Stimulated activated CD8-positive, alpha-beta memory T cell treated with anti-CD3 and anti-CD28 coated beads, Interleukin-2, amount 100 ng/mL, for 48 hours (primary cell): ENCODE measurements around the gene PLTP.
"Not testable (repeated sequence)": the region's sequence is repeated elsewhere in the genome, so short reads cannot be mapped to it uniquely, and the experiment has no call there.

Source experiments
- DNase-seq, 2 donors: peaks; one replicate each; pipeline ENCODE4 v3.0.0-alpha.2; 2020; ENCODE audit warnings: low read depth in 2 of 2

The PLTP gene

GRCh38 chr20:45874104-45874481, 37.9 kb downstream of the PLTP start:
- DNase-seq = not testable (repeated sequence)

GRCh38 chr20:45873409-45874103, 38.4 kb downstream of the PLTP start:
- no peak for DNase-seq

GRCh38 chr20:45872626-45873025, 39.3 kb downstream of the PLTP start:
- DNase-seq = no peak

GRCh38 chr20:45867819-45868176, 44.2 kb downstream of the PLTP start:
- no peak for DNase-seq

- no peak for DNase-seq
These were observed 44.7 kb downstream of the PLTP start for GRCh38 chr20:45867136-45867818.

GRCh38 chr20:45866454-45866853, 45.5 kb downstream of the PLTP start:
- DNase-seq = no peak

GRCh38 chr20:45863543-45864470, 48.1 kb downstream of the PLTP start:
- no peak for DNase-seq

- DNase-seq = no peak
These were observed 50.5 kb downstream of the PLTP start for GRCh38 chr20:45861221-45862075.

- no peak for DNase-seq
These were observed 51.3 kb downstream of the PLTP start for GRCh38 chr20:45860560-45861220.

GRCh38 chr20:45859916-45860315, 52.0 kb downstream of the PLTP start:
- DNase-seq = no peak

- DNase-seq = peak in 1 of 2 donors; percentile 46
These were observed 54.1 kb downstream of the PLTP start for GRCh38 chr20:45857882-45858216.

GRCh38 chr20:45857114-45857881, 54.7 kb downstream of the PLTP start, which contains the start of the genes ACOT8 and ZSWIM3:
Gene ACOT8, minus strand, starts transcription at chr20:45857392. Its CDS starts 77 bp downstream, at chr20:45857315.
Gene ZSWIM3, plus strand, starts transcription at chr20:45857614. Its CDS starts 212 bp downstream, at chr20:45857826.
- DNase-seq = peak; percentile 70 to 84

- DNase-seq = no peak
These were observed 58.5 kb downstream of the PLTP start for GRCh38 chr20:45853484-45853883.

- no peak for DNase-seq
These were observed 59.6 kb downstream of the PLTP start for GRCh38 chr20:45852326-45852725.

- DNase-seq = no peak
These were observed 60.5 kb downstream of the PLTP start for GRCh38 chr20:45851501-45851900.

- no peak for DNase-seq
These were observed 61.0 kb downstream of the PLTP start for GRCh38 chr20:45850926-45851325.

- DNase-seq = no peak
These were observed 61.7 kb downstream of the PLTP start for GRCh38 chr20:45850238-45850637.

- DNase-seq = no peak
These were observed 62.9 kb downstream of the PLTP start for GRCh38 chr20:45848969-45849582.
